GM18508 (cell line): Measurements from ENCODE around the gene SLC6A19.

Experiments
- ATAC-seq: cut with Tn5 transposase; IDR thresholded peaks from one replicate; pipeline ENCODE4 v1.9.1; 2021; ENCODE audit warnings: moderate number of reproducible peaks; ENCODE audit not compliant: insufficient read depth, unreplicated experiment

Gene SLC6A19

GRCh38 chr5:1232780-1233179 lies 31.4 kb downstream of the SLC6A19 start:
- no peak for ATAC-seq

DNA sequence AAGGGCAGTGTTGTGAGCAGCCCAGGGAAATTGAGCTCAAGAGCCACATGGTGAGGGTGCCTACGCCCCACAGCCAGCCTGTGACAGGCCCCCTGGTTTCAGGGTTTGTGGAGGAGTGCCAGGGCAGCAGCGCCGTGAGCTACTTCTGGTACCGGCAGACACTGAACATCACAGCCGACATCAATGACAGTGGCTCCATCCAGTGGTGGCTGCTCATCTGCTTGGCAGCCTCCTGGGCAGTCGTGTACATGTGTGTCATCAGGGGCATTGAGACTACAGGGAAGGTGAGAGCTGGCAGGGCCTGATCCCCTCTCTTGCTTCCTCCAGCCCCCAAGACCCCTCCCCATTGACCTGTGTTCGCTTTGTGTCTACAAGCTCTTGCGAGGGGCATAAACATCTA lies 34.0 kb downstream of the SLC6A19 start:
- no peak for ATAC-seq

DNA sequence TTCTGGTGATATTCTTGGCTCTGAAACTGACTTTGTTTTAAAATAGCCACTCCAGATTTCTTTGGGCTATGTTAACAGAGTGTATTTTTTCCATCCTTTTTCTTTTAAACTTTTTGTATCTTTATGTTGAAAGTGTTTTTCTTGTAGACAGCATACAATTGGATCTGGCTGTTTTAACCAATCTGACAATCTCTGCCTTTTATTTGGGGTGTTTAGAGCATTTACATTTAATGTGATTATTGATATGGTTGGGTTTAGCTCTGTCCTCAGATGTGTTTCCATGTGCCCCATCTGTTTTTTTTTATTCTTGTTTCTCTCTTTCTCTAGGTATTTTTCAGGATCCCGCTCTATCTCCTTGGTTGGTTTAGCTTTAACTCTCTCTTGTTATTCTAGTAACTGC lies 34.4 kb downstream of the SLC6A19 start:
- ATAC-seq, result no peak

DNA sequence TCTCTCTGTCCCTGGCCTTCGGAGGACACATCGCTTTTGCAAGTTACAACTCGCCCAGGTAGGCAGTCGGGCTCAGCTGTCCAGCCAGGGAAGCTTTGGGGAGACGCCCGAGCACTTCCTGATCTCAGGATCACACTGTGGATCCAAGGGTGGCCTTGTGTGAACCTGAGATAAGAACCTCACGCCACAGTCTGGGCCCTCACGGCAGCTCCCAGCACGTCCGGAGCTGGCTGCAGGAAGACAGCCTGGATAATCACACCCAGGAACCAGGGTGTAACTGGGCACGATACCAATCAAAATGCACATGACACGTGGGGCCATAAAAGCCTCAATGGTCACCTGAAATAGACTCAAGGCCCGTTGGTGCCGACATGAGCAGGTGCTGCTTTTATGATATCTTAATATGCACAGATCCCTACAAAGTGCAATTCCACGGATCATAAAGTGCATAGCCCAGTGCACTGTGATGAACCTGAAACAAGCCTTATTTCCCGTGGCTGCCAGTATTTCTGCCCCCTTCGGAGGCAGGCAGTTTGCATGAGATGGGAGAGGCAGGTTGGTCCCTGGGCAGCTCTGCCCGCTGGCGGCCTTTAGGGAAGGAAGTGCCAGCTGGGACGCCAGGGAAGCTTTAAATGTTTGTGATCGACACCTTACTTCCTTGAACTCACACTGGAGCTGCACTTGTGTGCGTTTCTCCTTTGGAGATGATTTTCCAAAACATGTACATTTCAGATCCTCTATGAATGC lies 38.3 kb downstream of the SLC6A19 start:
- no peak for ATAC-seq

GRCh38 chr5:1240496-1241260 lies 39.3 kb downstream of the SLC6A19 start:
- ATAC-seq, result no peak

- no peak for ATAC-seq
Measured at GRCh38 chr5:1241509-1242080, 40.2 kb downstream of the SLC6A19 start.

DNA sequence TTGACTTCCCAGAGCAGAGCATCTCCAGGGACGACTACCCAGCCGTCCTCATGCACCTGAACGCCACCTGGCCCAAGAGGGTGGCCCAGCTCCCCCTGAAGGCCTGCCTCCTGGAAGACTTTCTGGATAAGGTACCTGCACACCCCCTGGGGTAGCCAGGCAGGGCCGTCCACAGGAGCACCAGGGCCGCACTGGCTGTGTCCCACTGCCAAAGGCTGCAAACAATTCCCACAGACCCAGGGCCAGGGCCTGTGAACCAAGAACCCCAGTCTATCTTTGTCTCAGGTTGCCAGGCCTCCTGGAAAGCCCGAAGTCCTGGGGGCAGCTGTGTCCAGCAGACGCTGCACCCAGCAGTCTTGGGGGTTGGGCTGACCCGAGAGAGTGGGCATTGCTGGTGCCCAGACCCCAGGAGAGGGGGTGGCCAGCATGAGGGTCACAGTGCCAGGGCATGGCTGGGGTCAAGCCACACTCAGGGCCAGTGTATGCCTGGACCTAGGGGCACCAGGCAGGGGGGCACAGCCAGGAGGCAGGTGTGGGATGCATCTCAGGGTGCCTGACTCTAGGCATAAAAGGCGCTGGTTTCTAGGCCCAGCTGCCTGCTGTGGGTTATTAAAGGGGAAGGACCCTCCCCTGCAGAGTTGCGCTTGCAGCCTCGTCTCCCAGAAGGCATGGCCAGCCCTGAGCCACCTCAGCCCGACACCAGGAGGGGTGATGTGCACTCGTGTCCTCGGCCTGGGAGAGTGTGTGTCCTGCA lies 41.5 kb downstream of the SLC6A19 start:
- ATAC-seq, result no peak

DNA sequence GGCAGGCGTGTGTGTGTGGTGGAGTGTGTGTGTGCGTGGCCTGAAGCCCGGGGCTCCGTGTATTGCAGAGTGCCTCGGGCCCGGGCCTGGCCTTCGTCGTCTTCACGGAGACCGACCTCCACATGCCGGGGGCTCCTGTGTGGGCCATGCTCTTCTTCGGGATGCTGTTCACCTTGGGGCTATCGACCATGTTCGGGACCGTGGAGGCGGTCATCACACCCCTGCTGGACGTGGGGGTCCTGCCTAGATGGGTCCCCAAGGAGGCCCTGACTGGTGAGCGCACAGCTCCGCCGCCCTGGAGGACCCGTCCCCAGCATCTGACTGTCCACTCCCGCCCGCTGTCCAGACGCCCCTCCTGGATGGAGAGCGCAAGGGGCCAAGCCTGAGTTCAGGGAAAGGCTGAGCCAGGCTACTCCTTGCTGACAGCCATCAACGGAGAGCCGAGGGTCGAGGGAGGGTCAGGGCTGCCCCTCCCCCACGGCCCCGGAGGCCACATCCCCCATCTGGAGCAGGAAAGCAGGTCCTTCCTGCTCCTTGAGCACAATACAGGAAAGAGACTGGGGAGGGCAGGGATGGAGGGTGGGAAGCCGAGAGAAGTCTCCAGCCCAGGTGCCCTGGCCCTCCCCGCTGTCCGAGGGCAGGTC lies 42.2 kb downstream of the SLC6A19 start:
- no peak for ATAC-seq

GRCh38 chr5:1244255-1244654 lies 42.9 kb downstream of the SLC6A19 start:
- no peak for ATAC-seq

- no peak for ATAC-seq
Measured at GRCh38 chr5:1244976-1245375, 43.6 kb downstream of the SLC6A19 start.

- no peak for ATAC-seq
Measured at GRCh38 chr5:1245905-1246576, 44.6 kb downstream of the SLC6A19 start.

GRCh38 chr5:1246711-1247431 lies 45.5 kb downstream of the SLC6A19 start:
- no peak for ATAC-seq

DNA sequence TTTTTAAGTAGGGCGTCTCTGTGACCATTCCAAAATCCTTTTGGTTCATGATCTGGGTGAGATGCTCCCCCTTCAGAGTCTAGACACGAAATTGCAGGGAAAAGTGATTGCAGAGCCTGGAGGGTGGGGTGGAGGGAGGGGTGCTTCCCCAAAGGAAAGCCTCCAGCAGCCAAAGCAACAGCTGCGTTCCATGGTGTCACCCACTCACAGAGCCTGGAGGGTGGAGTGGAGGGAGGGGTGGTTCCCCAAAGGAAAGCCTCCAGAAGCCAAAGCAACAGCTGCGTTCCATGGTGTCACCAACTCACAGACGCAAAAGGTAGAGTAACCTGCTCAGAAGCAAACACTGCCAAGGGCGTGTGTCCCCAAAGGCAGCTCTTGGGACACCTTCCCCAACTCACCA lies 46.4 kb downstream of the SLC6A19 start:
- ATAC-seq, result no peak

DNA sequence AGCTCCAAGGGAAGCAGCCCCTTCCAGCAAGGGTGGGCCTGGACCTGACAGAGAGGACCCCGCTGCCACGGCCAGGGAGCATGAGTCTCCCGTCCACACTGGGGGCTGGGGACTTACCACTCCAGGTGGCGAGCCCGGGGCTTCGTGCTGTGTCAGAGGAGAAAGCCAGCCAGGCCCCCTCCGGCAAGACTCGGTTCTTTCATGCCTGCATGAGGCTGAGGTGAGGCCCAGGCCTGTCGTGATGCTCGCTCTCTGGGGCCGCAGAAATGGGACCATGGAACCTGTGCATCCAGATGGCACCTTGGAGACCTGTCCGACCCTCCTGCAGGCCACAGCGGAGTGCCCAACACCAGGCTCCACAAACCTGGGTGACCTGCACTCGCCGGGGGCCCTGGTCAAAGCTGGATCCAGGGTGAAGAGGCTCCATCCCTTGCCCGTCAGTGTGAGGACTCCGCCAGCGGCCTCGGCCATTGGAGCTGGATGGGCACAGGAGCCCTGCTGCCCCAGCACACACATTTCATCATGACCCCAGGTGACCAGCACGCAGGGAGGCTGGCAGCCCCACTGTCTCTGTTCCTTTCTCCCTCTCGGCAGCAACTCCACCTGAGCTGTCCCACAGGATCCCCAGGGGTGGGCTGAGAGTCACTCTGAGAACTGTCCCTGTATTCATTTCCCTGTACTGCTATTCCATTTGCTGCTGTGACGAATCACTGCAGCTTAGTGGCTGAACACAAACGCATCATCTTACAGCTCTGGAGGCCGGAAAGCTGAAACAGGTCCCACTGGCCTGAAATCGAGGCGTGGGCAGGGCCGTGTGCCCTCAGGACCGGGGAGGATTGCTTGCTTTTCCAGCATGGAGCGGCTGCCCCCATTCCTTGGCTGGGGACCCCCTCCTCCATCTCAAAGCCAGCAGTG lies 48.2 kb downstream of the SLC6A19 start:
- ATAC-seq, result no peak

DNA sequence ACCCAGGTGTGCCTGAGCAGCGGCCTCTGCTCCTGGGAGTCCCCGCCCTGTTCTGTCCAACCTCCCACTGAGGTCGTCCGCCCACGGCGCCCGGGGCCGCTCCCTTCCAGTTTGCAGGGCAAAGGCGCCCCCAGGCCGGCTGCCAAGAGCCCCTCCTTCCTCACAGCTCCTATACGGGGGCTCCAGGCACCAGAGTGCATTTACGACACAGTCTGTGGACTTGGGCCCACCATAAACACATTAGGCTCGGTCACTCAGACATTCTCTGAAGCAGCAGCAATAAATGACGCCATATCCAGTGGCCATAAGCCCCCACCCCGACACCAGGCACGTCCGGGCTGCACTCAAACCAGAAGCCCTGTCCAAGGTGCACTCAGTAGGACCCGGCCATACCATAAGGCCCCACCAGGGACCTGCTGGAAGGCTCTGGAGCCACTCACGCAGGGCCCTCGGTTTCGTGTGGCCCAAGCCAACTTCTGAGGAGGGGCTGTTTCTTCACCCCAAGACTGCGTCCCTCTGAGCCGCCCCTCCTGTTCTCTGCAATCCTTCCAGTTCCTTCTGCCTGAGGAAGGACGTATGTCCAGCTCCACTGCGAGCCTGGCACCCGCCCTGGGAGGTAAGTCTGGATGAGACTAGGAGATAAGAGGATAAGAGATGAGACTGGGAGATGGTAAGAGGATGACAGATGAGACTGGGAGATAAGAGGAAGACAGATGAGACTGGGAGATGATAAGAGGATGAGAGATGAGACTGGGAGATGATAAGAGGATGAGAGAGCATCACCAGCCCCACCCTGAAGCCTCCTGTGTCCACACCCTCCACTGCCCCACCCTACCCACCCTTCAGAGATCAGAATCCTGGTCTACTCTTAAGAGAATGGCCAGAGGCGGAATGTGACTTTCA lies 50.5 kb downstream of the SLC6A19 start:
- ATAC-seq, result no peak

DNA sequence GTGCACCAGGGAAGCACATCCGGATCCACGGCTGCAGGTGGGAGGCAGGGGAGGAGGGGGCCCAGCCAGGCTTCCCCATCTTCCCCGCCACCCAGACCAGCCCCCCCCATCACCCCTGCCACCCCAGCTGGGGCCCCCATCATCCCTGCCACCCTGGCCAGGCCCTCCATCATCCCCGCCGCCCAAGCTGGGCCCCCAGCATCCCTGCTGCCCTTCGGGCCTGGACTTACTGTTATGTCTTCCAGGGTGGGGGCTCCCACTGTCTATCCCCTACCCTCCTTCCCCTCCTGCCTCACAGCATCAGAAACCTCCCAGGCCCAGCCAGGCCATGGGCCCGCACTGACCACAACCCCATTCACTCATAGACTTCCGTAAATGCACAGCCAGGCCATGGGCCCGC lies 51.3 kb downstream of the SLC6A19 start:
- ATAC-seq, result no peak

DNA sequence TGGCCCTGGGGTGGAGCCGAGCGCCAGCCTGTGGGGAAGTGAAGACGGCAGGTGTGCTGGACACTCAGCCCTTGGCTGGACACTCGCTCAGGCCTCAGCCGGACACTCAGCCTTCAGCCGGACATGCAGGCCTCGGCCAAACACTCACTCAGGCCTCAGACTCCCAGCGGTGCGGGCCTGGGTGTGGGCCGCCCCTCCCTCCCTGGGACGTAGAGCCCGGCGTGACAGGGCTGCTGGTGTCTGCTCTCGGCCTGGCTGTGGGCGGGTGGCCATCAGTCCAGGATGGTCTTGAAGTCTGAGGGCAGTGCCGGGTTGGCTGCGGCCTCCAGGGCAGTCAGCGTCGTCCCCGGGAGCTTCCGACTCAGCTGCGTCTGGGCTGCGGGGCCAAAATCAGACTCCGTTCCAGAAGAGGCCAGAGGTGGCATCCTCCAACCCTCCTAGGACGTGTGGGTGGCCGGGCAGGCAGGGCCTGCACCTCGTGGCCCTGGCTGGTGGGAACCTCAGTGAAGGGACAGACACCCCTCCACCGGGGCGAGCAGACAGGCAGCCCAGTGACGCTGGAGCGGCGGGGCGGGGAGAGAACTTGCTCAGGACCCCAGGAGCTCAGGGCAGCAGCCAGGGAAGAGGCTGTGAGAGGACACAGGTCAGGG lies 52.2 kb downstream of the SLC6A19 start:
- no peak for ATAC-seq
